ENCODE data around the gene DENND4A.

DNA sequence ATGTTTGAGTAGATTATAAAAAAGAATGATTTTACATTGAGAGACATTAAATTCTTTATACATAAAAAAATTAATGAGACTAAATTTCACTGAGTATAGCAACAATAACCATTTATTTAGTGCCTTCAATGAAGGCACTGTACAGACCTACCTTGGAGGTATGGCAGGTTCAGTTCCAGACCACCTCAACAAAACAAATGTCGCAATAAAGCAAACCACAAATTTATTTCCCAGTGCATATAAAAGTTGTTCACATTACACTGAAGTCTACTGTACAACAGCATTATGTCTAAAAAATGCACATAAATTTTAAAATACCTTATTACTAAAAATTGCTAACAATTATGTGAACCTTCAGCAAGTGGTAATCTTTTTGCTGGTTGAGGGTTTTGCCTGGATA is 111.5 kb downstream of the DENND4A start:
- TF ChIP-seq MAFK (IDR thresholded peaks at IDR 0.05; ENCODE audit: partially characterized antibody) (no peak), RFX5 (IDR thresholded peaks at IDR 0.05) (no peak), CBX2 (IDR thresholded peaks at IDR 0.05; ENCODE audit: borderline replicate concordance, low read depth) (no peak), RCOR1 (IDR thresholded peaks at IDR 0.05; ENCODE audit: low read depth, low read length) (no peak), POLR2A (IDR thresholded peaks at IDR 0.05; ENCODE audit: low read length) (no peak), TP53 (CRISPR knock-in tag; IDR thresholded peaks at IDR 0.05) (no peak), FOSB (CRISPR knock-in tag; IDR thresholded peaks at IDR 0.05) (no peak), CHD2 (IDR thresholded peaks at IDR 0.05; ENCODE audit: low read length, partially characterized antibody) (no peak), CBX8 (IDR thresholded peaks at IDR 0.05) (no peak)
- TF ChIP-seq, protein P1, sequence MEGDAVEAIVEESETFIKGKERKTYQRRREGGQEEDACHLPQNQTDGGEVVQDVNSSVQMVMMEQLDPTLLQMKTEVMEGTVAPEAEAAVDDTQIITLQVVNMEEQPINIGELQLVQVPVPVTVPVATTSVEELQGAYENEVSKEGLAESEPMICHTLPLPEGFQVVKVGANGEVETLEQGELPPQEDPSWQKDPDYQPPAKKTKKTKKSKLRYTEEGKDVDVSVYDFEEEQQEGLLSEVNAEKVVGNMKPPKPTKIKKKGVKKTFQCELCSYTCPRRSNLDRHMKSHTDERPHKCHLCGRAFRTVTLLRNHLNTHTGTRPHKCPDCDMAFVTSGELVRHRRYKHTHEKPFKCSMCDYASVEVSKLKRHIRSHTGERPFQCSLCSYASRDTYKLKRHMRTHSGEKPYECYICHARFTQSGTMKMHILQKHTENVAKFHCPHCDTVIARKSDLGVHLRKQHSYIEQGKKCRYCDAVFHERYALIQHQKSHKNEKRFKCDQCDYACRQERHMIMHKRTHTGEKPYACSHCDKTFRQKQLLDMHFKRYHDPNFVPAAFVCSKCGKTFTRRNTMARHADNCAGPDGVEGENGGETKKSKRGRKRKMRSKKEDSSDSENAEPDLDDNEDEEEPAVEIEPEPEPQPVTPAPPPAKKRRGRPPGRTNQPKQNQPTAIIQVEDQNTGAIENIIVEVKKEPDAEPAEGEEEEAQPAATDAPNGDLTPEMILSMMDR (IDR thresholded peaks at IDR 0.05), result no peak
- TF ChIP-seq, protein P2, sequence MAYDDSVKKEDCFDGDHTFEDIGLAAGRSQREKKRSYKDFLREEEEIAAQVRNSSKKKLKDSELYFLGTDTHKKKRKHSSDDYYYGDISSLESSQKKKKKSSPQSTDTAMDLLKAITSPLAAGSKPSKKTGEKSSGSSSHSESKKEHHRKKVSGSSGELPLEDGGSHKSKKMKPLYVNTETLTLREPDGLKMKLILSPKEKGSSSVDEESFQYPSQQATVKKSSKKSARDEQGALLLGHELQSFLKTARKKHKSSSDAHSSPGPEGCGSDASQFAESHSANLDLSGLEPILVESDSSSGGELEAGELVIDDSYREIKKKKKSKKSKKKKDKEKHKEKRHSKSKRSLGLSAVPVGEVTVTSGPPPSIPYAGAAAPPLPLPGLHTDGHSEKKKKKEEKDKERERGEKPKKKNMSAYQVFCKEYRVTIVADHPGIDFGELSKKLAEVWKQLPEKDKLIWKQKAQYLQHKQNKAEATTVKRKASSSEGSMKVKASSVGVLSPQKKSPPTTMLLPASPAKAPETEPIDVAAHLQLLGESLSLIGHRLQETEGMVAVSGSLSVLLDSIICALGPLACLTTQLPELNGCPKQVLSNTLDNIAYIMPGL (CRISPR knock-in tag; IDR thresholded peaks at IDR 0.05; ENCODE audit: borderline replicate concordance), result no peak
- TF ChIP-seq, protein P3, sequence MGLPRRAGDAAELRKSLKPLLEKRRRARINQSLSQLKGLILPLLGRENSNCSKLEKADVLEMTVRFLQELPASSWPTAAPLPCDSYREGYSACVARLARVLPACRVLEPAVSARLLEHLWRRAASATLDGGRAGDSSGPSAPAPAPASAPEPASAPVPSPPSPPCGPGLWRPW (IDR thresholded peaks at IDR 0.05), result no peak
